Activated CD4-positive, alpha-beta T cell treated with anti-CD3 and anti-CD28 coated beads, Interleukin-2, amount 50 U/mL, for 48 hours (primary cell): ENCODE measurements around the gene PTPRK.

ENCODE experiments used
- DNase-seq, 2 experiments: peaks; one replicate each; pipeline ENCODE4 v3.0.0-alpha.2; 2020

Gene PTPRK

DNA sequence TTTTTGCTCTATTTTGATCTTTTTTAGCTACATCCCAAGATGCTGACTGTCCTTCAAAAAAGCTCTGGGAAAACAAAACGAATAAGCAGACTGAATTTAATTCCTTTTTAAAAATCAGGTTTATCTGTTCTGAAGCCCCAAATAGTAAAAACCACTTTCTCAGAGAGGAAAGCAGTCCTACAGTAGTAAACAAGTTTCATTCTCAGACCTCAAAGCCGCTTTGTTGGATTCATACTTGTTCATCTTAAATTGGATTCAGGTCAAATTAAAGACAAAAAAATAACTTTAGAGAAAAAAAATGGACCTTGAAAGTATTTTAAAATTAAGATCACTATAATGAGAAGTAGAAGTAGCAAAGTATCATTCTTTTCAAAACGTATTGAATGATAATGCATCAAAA is 523.5 kb downstream of the PTPRK start:
- DNase-seq, result no peak

DNA sequence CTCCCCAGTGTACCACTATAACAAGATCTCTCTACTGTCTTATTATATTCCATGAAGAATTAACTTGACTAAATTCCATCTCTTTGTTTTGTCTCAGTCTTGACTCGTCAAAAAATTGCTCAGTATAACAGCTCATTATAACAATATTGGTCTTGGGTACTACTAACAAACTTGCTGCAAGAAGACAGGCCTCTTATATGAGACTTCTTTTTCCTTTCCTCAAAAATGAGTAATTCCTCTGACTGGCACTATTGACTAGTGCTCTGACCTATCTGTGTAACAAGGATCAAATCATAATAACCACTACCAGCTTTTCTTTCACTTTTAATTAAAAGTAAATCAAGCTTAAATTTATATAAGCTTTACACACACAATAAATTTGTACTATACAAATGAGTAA is 528.3 kb downstream of the PTPRK start:
- no peak for DNase-seq

DNA sequence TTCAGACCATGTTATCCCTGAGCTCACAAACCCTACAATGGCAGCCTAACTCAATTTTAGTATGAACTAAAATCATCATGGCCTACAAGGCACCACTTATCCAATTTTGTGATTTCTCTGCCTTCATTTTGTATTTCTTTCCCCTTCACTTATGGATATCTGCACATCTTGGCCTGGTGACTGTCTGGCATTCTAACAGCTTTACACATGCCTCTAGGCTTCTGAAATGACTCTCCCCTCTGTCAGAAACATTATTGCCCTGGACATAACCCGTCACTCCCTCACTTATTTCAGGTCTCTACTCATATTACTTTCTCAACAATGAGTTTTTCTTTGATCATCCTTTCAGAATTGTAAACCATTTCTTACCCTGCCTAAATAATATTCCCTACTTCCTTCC is 530.3 kb downstream of the PTPRK start:
- no peak for DNase-seq

DNA sequence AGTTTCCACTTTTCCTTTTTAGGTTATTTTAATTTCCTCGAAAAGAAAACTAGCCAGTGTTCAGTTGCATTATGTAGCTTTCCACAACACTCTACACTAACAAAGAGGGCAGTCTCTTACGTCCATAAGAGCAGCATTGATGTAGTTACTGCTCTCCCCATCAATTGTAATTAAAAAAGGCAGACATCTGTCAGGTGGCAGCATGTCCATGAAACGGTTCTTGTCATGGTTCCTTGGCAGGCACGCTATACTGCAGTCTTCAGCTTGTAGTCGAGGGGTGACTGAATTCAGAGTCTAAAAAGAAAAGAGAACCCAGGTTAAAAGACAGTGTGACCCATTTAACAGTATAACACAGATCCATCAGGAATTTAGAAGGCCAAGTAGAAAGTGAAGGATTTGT is 539.4 kb downstream of the PTPRK start:
- DNase-seq, result no peak

DNA sequence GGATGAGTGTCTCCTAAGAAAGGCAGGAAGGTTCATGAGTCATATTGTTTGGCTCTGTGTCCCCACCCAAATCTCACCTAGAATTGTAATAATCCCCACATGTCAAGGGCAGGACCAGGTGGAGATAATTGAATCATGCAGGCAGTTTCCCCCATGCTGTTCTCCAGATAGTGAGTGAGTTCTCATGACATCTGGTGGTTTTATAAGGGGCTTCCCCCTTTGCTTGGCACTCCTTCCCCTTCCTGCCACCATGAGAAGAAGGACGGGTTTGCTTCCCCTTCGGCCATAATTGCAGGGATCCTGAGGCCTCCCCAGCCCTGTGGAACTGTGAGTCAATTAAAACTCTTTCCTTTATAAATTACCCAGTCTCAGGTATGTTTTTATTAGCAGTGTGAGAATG is 542.2 kb downstream of the PTPRK start:
- peak in 1 of 2 experiments; percentile 24 for DNase-seq

DNA sequence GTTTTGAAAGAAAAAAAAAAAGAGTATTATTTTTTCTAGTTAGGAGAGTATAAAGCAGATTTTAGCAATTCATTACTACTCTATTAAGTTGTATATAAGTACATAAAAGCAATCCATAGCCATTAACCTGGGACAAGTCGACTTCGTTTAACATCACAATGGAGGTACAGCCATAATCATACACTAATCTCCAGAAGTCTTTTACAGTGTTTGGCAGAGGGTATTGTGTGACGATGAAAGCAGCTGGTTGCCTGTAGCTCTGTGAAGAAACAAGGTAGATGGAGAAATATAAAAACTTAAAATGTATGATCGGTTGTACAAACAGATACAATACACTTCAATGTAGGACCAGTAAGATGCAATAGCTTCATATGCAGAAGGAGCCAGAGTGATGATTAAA is 543.6 kb downstream of the PTPRK start:
- DNase-seq, result no peak

DNA sequence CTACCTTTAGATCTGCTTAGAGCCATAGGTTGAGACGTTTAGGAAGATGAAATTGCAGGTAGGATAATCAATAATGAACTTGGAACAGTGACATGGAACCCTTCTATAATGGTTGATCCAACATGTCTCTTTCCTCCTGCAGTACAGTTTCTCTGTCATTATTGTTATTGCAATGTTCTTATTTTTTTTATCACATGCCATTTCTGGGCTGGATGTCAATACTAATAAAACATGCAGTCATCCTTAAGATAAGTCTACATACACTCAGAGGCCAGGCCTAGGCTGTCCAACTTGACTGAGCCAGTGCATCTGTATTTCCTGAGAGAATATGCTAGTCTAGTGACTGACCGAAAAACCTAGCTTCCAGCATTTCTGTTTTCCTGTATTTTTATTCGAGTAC is 544.3 kb downstream of the PTPRK start:
- DNase-seq, result no peak

DNA sequence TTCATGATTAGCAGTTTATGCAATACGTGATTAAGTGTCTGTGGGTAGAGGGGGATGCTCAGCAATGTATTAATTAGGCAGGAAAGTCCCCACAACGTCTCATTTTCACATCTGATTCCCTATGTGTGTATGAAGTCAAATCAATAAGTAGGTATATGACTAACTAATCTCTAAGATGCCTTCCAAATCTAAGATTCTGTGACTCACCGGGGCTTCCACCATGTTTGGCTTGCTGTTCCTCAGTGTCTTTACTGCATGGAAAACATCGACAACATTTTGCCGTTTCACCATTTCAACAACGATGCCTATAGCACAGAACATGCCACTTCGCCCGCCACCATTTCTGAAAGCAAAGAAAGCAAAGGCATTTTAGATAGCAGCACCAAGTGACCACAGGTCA is 547.6 kb downstream of the PTPRK start:
- DNase-seq, result peak; percentile 47 to 66

DNA sequence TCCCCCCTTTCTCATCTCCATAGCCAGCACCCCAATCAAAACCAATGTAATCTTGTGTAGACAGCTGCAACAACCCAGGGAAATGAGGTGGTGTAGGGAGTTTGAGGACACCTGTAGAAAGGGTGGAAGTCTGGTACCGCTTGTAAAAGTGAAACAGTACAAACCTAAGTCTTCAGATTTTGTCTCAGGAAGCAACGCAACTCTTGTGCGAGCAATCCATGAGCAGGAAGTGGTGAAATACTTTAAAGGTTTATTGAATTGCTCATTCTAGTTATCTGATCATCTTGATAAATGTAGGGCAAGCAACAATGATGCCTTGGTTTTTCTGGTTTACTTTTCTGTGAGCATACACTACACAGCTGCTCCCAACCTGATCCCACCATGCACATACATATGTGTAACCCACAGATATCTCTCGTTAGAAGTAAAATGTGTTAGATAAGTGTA is 548.4 kb downstream of the PTPRK start:
- DNase-seq, result peak; percentile 31 to 43

DNA sequence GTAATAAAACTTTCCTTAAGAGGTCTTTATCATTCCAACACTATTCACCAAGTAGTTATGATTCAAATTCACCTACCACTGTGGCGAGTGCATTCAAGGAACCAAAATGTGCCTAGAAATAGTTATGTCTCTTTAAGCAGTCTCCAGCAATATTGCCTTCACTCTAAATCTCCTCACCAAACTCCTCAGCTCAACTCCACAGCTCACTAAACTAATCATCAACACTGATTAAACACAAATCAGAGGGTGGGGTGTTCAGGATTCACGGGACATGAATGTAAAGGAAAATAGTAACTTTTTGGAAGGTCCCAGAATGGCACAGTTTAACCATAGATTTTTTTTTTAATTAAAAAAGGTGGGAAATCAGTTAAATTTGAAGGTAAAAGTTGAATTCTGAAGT is 549.0 kb downstream of the PTPRK start:
- DNase-seq, result no peak

DNA sequence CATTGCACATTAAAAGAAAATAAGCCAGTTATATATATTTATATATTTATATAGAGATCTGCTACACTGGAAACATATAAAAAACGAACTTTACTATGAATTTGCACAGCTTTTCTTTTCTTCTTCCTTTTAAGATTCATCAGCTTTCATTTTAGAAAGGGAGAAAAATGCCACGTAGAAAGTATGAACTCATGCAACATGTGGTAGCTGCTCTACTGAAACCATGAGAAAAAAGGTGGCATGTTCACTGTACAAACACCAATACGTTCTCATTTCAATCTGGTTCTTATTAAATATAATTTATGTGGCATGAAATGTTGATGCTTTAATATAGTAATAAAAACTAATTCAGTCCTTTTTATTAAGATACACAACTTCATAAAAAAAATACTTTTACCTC is 550.7 kb downstream of the PTPRK start:
- no peak for DNase-seq

DNA sequence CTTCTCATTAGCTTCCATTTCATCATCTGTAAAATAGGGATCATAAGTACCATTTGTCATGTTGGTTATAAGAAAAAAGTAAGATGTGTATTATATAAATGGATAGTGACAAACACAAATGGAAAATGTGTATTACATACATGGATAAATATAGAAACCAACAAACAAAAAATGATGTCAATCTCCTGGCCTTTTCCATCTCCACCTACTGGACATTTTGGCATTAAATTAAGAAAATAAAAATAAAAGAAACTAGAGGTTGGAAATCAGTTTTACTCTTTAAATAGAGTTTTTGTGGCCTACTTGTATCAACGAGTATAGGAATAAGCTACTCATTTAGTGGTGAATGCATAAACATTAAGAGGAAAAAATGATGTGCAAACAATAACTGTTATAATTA is 552.0 kb downstream of the PTPRK start:
- DNase-seq, result no peak

DNA sequence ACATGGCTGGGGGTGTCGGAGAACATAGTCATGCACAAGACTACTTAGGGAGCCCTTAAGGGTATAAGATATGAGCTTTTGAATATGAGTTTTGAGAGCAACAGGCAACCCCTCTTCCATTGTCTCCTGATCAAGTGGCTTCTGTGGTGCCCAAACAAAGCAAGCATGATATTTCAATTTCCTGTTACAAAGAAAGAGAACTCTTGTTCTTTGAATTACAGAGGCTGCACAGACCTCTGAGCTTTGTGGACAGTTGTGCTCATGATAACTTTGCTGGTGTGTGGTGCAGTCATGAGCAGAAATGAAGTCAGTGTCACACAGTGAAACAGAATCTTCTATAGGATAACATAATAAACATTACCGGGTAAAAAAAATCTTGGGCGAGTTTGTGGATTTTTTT is 552.7 kb downstream of the PTPRK start:
- DNase-seq, result no peak

DNA sequence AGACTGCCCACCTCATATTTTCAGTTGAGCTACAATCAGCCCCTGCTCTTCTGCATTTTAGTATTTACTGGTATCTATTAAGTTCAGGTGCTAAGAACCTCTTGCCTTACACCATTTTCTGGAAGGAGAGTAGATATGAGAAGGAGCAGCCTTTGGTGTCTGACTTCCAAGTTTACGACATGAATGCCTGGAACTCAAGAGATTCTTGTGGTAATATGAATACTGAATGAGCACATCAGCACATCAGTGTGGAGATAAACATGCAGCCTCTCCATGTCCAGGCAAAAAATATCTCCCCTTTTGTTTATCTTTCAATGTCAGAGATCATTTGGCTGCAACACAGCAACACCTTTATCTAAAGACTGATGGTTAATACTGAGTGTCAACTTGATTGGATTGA is 553.8 kb downstream of the PTPRK start:
- no peak for DNase-seq

DNA sequence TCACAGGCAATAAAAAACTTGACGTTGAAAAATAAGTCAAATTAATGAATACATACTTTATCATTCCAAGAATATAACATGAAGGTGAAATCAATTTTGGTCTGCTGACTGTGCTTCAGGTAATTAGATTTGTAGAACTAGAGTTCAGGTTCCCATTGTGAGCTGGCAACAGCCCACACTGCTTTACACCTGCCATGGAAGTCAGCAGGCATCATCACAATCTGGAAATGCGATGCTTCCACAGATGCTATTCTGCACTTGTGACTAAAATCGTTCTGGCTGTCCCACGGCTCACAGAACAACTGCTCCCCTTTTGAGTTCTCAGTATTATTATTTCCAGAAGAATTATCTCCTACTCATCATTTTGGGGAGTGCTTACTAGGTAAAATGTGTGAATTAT is 556.9 kb downstream of the PTPRK start:
- no peak for DNase-seq

DNA sequence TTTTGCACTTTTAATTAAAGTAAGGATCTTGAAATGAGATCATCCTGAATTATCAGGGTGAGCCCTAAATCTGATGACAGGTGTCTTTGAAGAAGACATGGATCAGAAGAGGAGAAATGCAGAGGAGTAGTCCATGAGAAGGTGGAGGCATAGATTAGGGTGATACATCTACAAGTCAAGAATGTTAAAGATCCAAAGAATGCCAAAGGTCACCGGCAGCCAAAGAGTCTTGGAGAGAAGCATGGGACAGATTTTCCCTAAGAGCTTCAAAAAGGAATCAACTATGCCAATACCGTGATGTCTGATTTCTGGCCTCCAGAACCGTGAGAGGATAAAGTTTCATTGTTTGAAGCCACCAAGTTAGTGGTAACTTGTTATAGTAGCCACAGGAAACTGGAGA is 560.5 kb downstream of the PTPRK start:
- no peak for DNase-seq

DNA sequence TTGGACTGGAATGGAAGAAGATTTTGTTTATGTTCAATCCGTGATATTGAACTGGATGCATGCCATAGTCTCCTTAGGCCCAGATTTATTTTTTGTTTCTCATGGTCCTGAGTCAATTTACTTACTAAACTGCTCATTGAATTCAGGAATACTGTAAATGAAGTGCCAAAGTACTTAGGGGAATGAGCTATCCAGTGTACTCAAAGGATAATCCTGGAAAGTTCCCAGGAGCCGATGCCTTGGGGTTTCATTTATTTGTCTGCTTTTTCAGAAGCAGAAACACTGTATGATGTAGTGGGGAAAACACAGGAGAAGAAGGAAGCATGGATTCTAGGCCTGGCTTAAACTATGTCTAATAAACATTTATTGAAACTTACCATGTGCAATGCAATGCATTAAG is 563.4 kb downstream of the PTPRK start:
- no peak for DNase-seq

DNA sequence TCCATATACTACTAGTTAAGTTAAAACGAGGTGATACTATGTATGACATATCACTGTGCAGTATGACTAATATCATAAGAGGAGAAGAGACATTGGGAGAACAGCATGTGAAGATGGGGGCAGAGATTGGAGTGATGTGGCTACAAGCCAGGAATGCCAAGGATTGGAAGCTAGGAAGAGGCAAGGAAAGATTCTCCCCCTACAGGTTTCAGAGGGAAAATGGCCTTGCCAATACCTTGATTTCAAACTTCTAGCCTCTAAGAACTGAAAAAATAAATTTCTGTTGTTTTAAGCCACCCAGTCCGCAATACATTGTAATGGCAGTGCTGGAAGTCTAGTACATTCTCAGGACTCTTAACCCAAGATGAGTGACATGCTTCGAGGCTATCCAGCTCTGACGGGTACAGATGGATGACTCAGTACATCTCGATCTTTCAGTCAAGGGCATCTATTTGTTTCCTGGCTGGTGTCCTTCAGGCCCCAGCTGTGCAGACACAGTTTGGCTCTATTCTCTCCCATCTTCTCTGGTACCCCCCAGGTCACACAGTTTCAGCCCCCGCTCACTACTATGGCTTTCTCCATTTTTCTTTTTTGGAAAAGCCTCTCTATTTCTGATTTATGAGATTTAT is 564.0 kb downstream of the PTPRK start:
- DNase-seq, result no peak

DNA sequence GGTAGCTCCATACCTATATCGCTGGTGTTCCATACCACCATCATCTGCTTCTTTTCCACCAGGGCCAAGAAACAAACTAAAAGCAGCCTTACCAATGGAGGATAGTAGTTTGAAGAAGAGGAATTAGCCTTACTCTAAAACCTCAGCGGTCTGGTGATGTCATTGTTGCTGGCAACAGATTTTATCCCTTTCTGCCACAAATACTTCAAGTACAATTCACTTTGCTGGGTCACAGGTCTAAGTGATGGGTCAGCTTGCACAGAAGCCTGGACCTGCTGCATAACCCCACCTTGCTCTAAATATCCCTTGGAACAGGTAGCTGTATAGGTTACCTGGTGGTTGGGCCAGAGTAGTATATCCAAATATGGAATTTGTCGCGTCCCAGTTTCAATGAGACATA is 566.3 kb downstream of the PTPRK start:
- DNase-seq, result no peak

DNA sequence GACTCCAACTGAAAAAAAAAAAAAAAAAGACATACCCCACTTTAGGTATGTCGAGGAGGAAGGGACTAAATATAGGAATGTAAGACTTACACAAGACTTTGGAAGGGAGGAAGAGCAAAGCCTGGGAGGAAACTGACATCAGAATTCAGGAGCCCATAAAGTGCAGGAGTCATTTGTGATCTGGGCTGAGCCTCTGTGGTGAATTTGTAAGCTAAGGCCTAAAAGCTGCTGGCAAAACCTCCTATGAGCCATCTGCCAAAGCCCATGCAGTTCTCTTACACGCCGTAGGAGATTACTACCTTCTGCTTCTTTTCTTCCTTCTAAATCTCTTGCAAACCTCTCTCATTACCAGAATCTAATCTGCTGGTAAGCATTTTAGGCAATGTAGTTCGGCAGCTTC is 567.6 kb downstream of the PTPRK start:
- no peak for DNase-seq

DNA sequence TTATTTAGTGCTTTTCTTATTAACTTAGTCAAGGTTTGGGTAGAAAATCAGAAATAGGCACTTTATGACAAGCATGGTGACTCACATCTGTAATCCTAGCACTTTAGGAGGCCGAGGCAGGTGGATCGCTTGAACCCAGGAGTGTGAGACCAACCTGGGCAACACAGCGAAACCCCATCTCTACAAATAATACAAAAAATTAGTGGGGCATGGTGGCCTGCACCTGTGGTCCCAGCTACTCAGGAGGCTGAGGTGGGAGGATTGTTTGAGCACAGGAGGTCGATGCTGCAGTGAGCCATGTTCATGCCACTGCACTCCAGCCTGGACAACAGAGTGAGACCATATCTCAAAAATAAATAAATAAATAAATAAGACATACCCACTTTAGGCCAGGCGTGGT is 568.2 kb downstream of the PTPRK start:
- DNase-seq, result no peak

DNA sequence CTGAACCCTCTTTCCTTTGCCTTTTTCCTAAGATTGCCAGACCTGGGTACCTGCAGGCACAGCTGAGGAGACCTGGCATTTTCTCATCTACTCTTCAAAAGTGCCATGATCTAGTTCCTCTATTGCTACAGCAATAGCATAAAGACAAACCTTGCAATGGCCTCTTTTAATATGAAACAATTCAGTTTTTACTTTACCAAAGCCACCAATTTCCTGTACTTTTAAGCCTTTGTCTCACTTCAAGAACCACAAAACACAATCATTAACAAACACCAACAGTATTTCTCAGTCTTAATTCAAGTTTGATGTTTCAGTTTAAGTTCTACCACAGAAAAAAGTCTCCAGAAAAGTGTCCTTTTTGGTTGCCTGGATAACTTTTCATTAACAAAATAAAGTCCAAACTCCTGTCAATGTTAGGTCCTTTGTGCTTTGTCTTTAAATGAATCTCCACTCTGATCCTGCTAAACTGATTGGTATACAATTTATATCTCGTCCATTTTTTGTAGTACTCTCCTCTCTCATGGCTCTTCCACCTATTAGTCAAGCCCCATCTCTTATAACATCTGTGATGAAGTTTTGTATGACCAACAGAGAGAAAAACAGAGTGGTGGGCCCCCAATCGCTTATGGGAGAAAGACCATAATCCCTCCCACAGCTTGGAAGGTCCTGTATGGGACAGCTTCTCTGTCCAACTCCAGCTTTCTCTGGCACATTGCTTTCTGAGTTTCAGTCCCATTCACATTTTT is 569.1 kb downstream of the PTPRK start:
- no peak for DNase-seq

DNA sequence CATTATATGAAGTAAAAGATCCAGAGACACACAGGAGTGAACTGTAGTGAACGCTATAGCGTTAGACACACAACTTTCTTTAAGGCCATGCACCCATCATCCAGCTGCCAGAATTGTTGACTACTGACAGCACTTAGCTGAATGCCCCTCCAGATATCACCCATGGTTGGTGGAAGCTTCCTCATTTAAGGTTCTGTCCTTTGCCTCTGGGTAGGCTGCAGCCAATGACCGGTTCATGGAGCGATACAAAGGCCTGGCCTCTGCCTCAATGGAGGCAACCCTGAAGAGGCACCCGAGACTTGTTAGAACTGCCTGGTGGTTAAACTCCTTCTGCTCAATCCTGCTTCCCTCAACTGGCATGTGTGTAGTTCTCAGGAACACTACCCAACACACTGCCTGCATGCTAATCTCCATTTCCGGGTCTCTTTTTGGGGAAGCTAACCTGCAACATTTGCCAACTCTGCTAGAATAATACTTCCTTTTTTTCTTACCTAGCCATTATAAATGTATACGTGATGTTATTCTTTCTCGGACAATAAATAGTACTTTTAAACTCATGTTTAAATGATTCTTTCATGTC is 569.7 kb downstream of the PTPRK start:
- no peak for DNase-seq

DNA sequence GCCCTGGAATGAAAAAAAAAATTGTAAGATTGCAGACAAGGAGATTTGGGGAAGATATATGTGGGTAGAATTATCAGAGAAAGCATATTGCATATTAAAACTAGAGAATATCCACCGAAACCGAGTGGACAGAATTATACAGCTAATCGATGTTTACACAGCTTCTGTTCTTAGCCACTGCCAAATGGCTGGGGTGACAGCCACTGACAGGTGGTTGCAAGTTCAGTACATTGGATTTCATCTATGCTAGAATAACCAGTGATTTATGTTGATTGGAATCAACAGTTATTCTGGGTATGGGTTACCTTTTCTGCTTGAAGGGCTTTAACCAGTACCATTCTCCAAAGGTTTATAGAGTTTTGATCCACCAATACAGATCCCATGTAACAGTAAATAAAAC is 571.1 kb downstream of the PTPRK start:
- no peak for DNase-seq

DNA sequence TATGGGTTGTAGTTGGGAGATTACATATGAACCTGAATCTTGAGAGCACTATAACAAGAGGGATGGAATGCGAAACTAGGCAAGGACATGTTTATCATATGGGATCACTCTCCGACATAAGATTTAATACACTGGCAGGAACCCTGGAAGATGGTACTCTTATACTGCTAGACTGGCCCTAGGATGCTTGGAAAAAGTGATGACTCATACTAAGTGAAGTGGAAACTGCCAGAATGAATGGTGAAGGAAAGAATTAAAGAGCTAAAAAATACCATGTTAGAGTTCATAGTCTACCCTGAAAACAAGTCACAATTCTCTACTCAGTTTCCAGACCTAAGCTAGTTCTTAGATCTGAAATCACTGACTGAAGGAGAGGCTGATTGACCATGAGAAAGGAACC is 574.0 kb downstream of the PTPRK start:
- no peak for DNase-seq
